Thyroid gland (tissue), 4 donors: ENCODE measurements around the gene SMARCC2. TPM values are rescaled to one million over a fixed set of nuclear protein-coding genes. Genes with fewer than 3 reads are reported as not detected.
A peak's percentile ranks its signal among the peaks of the same experiment; 100 is the strongest.

Source experiments
- DNase-seq, 2 donors: peaks; one replicate each; pipeline ENCODE4 v3.0.0-alpha.2; 2019
- H3K27ac ChIP-seq, 3 donors: fragments of 200-600 bp; sonication (generic); 1 replicate in 2 of 3; 2 replicates in 1 of 3; pipeline ENCODE4 v1.5.1; 2016 to 2019; ENCODE audit warnings: mild to moderate bottlenecking in 1 of 3, moderate library complexity in 1 of 3
- H3K27me3 ChIP-seq: fragments of 200-600 bp; sonication (generic); one replicate; pipeline ENCODE4 v1.5.1; 2019
- H3K36me3 ChIP-seq, 2 donors: fragments of 200-600 bp; sonication (generic); one replicate each; pipeline ENCODE4 v1.5.1; 2016 to 2019
- H3K4me1 ChIP-seq, 2 donors: fragments of 200-600 bp; sonication (generic); one replicate each; pipeline ENCODE4 v1.5.1; 2017 to 2019
- H3K4me3 ChIP-seq, 3 donors: fragments of 200-600 bp; sonication (generic); replicated peaks in 1 of 3; 1 replicate in 2 of 3; 2 replicates in 1 of 3; pipeline ENCODE4 v1.5.1; 2016; ENCODE audit warnings: mild to moderate bottlenecking in 1 of 3
- H3K9me3 ChIP-seq: fragments of 200-600 bp; sonication (generic); one replicate; pipeline ENCODE4 v1.5.1; 2017
- CTCF ChIP-seq, 6 experiments: fragments of 200-600 bp in 3 of 6; fragments of 450-650 bp in 3 of 6; sonication (generic) in 3 of 6; IDR thresholded peaks; one replicate each; pipeline ENCODE4 v1.5.1; 2016 to 2019; ENCODE audit warnings: antibody characterized with exemption in 6 of 6, mild to moderate bottlenecking in 2 of 6, inconsistent platforms in 1 of 6, moderate library complexity in 1 of 6
- POLR2A ChIP-seq, 2 donors: fragments of 450-650 bp; IDR thresholded peaks; one replicate each; pipeline ENCODE4 v1.6.1; 2017; ENCODE audit warnings: antibody characterized with exemption in 2 of 2, mild to moderate bottlenecking in 2 of 2, moderate library complexity in 1 of 2
- WGBS, 2 donors: methylation state at CpG; one replicate each; pipeline ENCODE4 v1.1.5; 2017; 5-methylcytosine and 5-hydroxymethylcytosine counted together
- intact Hi-C: fragments of 100-400 bp; cut with DNase I; formaldehyde crosslinking; loops from one replicate; pipeline ENCODE4 v1.15.1; 2023
- total RNA-seq, 4 donors: library from RNA; depleted of rRNA; stranded (reverse); fragments of >200 nt; gene quantifications; one replicate each; pipeline ENCODE4 v1.2.3, GENCODE V29; 2016

Gene SMARCC2
- total RNA-seq, 4 donors from 2014 or later, result 76.5 to 101 (median 83.0) TPM

- peak overlapping the region in 1 of 3 donors; percentile 20 for H3K4me3 ChIP-seq
- no peak for DNase-seq
- H3K9me3 ChIP-seq, result no peaks in the 10 kb centered on the region
- H3K27me3 ChIP-seq, result no peaks in the 10 kb centered on the region
- peak overlapping the region; percentile 19 to 84 (median 78) for H3K27ac ChIP-seq
- intact Hi-C loops, result loop anchor here (10.0 kb wide), 2 partner anchors 97 to 337 kb away; partner anchors contain the start of genes NABP2, RNF41 and SPRYD4
- TF ChIP-seq CTCF (IDR thresholded peaks at IDR 0.05), result no peak
- no peak for TF ChIP-seq POLR2A (IDR thresholded peaks at IDR 0.05)
- peaks cover 39 to 46% of the 10 kb centered on the region in 2 donors for H3K4me1 ChIP-seq
- 0 to 1% methylated on average over 8 of the region's 8 CpGs for WGBS, 2 donors
- peaks cover 16 to 19% of the 10 kb centered on the region in 2 donors for H3K36me3 ChIP-seq
Observed at GRCh38 chr12:56127485-56127887, 61.8 kb downstream of the SMARCC2 start.

- intact Hi-C loops, result loop anchor here (10.0 kb wide), 2 partner anchors 98 to 338 kb away; partner anchors contain the start of genes NABP2, RNF41 and SPRYD4
- Histone ChIP-seq H3K4me3 (no peak overlapping the region), H3K36me3 (peaks cover 12 to 13% of the 10 kb centered on the region in 2 donors), H3K27me3 (no peaks in the 10 kb centered on the region), H3K27ac (peak overlapping the region; percentile 55 to 84 (median 70)), H3K4me1 (peaks cover 39 to 46% of the 10 kb centered on the region in 2 donors), H3K9me3 (no peaks in the 10 kb centered on the region)
- no peak for TF ChIP-seq CTCF (IDR thresholded peaks at IDR 0.05)
- TF ChIP-seq POLR2A (IDR thresholded peaks at IDR 0.05), result no peak
- 61 to 67% methylated on average over 3 of the region's 3 CpGs for WGBS, 2 donors
- no peak for DNase-seq
Observed at GRCh38 chr12:56126732-56127239, 62.5 kb downstream of the SMARCC2 start.

- intact Hi-C loops, result loop anchor here (10.0 kb wide), 2 partner anchors 101 to 341 kb away; partner anchors contain the start of genes NABP2, RNF41 and SPRYD4
- WGBS, 2 donors, result 86 to 89% methylated on average over 4 of the region's 4 CpGs
- Histone ChIP-seq H3K27ac (peak overlapping the region in 2 of 3 donors; percentile 70 to 84), H3K27me3 (no peaks in the 10 kb centered on the region), H3K9me3 (no peaks in the 10 kb centered on the region), H3K36me3 (peaks cover 11 to 12% of the 10 kb centered on the region in 2 donors), H3K4me3 (no peak overlapping the region), H3K4me1 (peaks cover 41 to 47% of the 10 kb centered on the region in 2 donors)
- no peak for DNase-seq
- TF ChIP-seq POLR2A (IDR thresholded peaks at IDR 0.05), result no peak
- no peak for TF ChIP-seq CTCF (IDR thresholded peaks at IDR 0.05)
Observed at GRCh38 chr12:56124133-56124532, 65.2 kb downstream of the SMARCC2 start.

GRCh38 chr12:56122637-56123036, 66.6 kb downstream of the SMARCC2 start:
- H3K4me3 ChIP-seq, result no peak overlapping the region
- intact Hi-C loops, result loop anchor here (10.0 kb wide), 2 partner anchors 102 to 342 kb away; partner anchors contain the start of genes NABP2, RNF41 and SPRYD4
- TF ChIP-seq POLR2A (IDR thresholded peaks at IDR 0.05), result no peak
- TF ChIP-seq CTCF (IDR thresholded peaks at IDR 0.05), result no peak
- peaks cover 11 to 12% of the 10 kb centered on the region in 2 donors for H3K36me3 ChIP-seq
- DNase-seq, result no peak
- peaks cover 48 to 53% of the 10 kb centered on the region in 2 donors for H3K4me1 ChIP-seq
- H3K9me3 ChIP-seq, result no peaks in the 10 kb centered on the region
- 91 to 96% methylated on average over 2 of the region's 2 CpGs for WGBS, 2 donors
- H3K27ac ChIP-seq, result no peak overlapping the region
- no peaks in the 10 kb centered on the region for H3K27me3 ChIP-seq

- TF ChIP-seq POLR2A (IDR thresholded peaks at IDR 0.05) (no peak), CTCF (IDR thresholded peaks at IDR 0.05) (no peak)
- no peak for DNase-seq
- 89 to 91% methylated on average over 7 to 10 of the region's 11 CpGs for WGBS, 2 donors
- Histone ChIP-seq H3K9me3 (no peaks in the 10 kb centered on the region), H3K27ac (no peak overlapping the region), H3K4me3 (no peak overlapping the region), H3K27me3 (no peaks in the 10 kb centered on the region), H3K36me3 (peaks cover 11 to 12% of the 10 kb centered on the region in 2 donors), H3K4me1 (peaks cover 36 to 41% of the 10 kb centered on the region in 2 donors)
- intact Hi-C loops, result loop anchor here (2.0 to 10.0 kb wide), 3 partner anchors 67 to 343 kb away; partner anchors contain the start of genes NABP2, RNF41, SMARCC2 and SPRYD4
Observed at GRCh38 chr12:56121204-56121870, 67.9 kb downstream of the SMARCC2 start.
